Parathyroid adenoma (tissue), 2 donors: ENCODE measurements around the gene ODF2L.

Experiments used
- H2AFZ ChIP-seq: fragments of 300-600 bp; sonication (generic); one replicate; pipeline ENCODE4 v1.7.0; 2017; ENCODE audit warnings: antibody characterized with exemption, mild to moderate bottlenecking
- H3K27ac ChIP-seq: fragments of 300-600 bp; sonication (generic); one replicate; pipeline ENCODE4 v1.7.0; 2017
- H3K27me3 ChIP-seq: fragments of 300-600 bp; sonication (generic); one replicate; pipeline ENCODE4 v1.7.0; 2017; ENCODE audit warnings: low read length; ENCODE audit not compliant: control insufficient read depth, insufficient read depth
- H3K36me3 ChIP-seq: fragments of 300-600 bp; sonication (generic); one replicate; pipeline ENCODE4 v1.7.0; 2017; ENCODE audit warnings: low read length; ENCODE audit not compliant: control insufficient read depth, insufficient read depth
- H3K4me1 ChIP-seq: fragments of 300-600 bp; sonication (generic); one replicate; pipeline ENCODE4 v1.7.0; 2017; ENCODE audit warnings: control low read depth
- H3K4me2 ChIP-seq: fragments of 300-600 bp; sonication (generic); one replicate; pipeline ENCODE4 v1.7.0; 2017; ENCODE audit warnings: low read length
- H3K4me3 ChIP-seq: fragments of 300-600 bp; sonication (generic); one replicate; pipeline ENCODE4 v1.7.0; 2017; ENCODE audit warnings: low read depth, low read length
- H3K79me2 ChIP-seq: fragments of 300-600 bp; sonication (generic); one replicate; pipeline ENCODE4 v1.7.0; 2017; ENCODE audit warnings: control low read depth
- H3K9ac ChIP-seq: fragments of 300-600 bp; sonication (generic); one replicate; pipeline ENCODE4 v1.7.0; 2017; ENCODE audit warnings: mild to moderate bottlenecking
- H3K9me3 ChIP-seq: fragments of 300-600 bp; sonication (generic); one replicate; pipeline ENCODE4 v1.7.0; 2017; ENCODE audit warnings: low read length; ENCODE audit not compliant: control insufficient read depth
- CTCF ChIP-seq: fragments of 300-600 bp; sonication (generic); IDR thresholded peaks from one replicate; pipeline ENCODE4 v1.7.0; 2017; ENCODE audit warnings: antibody characterized with exemption, mild to moderate bottlenecking
- donor health status: primary hyperparathyroidism.

ODF2L gene

GRCh38 chr1:86423873-86424272 lies 27.8 kb upstream of the ODF2L start, which contains the start of gene CLCA2:
TSS of gene CLCA2 (plus strand) at chr1:86424171. CDS start at chr1:86424248, 77 bp downstream.
- TF ChIP-seq CTCF = no peak
- no peaks in the 10 kb centered on the region for H3K27me3 ChIP-seq
- H3K4me3 ChIP-seq = no peak within 1 kb of the TSS
- no peak within 1 kb of the TSS for H3K4me2 ChIP-seq
- peak within 1 kb of the TSS; percentile 24 for H3K27ac ChIP-seq
- no peaks in the 10 kb centered on the region for H3K4me1 ChIP-seq
- H3K9me3 ChIP-seq = no peaks in the 10 kb centered on the region
- no peaks in the 10 kb centered on the region for H3K36me3 ChIP-seq
- H3K79me2 ChIP-seq = no peaks in the 10 kb centered on the region
- no peak within 1 kb of the TSS for H3K9ac ChIP-seq
- no peak within 1 kb of the TSS for H2AFZ ChIP-seq

GRCh38 chr1:86423473-86423872 lies 27.4 kb upstream of the ODF2L start:
- peak overlapping the region; percentile 24 for H3K27ac ChIP-seq
- H3K4me2 ChIP-seq = no peak overlapping the region
- H3K4me3 ChIP-seq = no peak overlapping the region
- H3K27me3 ChIP-seq = no peaks in the 10 kb centered on the region
- H3K4me1 ChIP-seq = no peaks in the 10 kb centered on the region
- H2AFZ ChIP-seq = no peak overlapping the region
- H3K36me3 ChIP-seq = no peaks in the 10 kb centered on the region
- TF ChIP-seq CTCF = no peak
- H3K9ac ChIP-seq = no peak overlapping the region
- H3K9me3 ChIP-seq = no peaks in the 10 kb centered on the region
- no peaks in the 10 kb centered on the region for H3K79me2 ChIP-seq

- no peak overlapping the region for H2AFZ ChIP-seq
These were observed 25.6 kb upstream of the ODF2L start for GRCh38 chr1:86421601-86422280.

GRCh38 chr1:86419277-86419903 lies 23.3 kb upstream of the ODF2L start:
- Histone ChIP-seq H3K9ac (no peak overlapping the region), H3K79me2 (no peaks in the 10 kb centered on the region), H2AFZ (peak overlapping the region; percentile 22), H3K4me1 (no peaks in the 10 kb centered on the region), H3K27me3 (no peaks in the 10 kb centered on the region), H3K4me2 (no peak overlapping the region), H3K36me3 (no peaks in the 10 kb centered on the region), H3K27ac (no peak overlapping the region), H3K4me3 (no peak overlapping the region), H3K9me3 (no peaks in the 10 kb centered on the region)
- TF ChIP-seq CTCF = peak; percentile 25

More at GRCh38 chr1:86421601-86422280, 25.6 kb upstream of the ODF2L start:
- H3K79me2 ChIP-seq = no peaks in the 10 kb centered on the region
- no peaks in the 10 kb centered on the region for H3K27me3 ChIP-seq
- no peaks in the 10 kb centered on the region for H3K4me1 ChIP-seq
- H3K9ac ChIP-seq = no peak overlapping the region
- no peak for TF ChIP-seq CTCF
- H3K27ac ChIP-seq = no peak overlapping the region
- H3K4me2 ChIP-seq = no peak overlapping the region
- no peaks in the 10 kb centered on the region for H3K36me3 ChIP-seq
- no peak overlapping the region for H3K4me3 ChIP-seq
- H3K9me3 ChIP-seq = no peaks in the 10 kb centered on the region
